Subcutaneous adipose tissue (tissue), 4 donors: Measurements from ENCODE around the gene AWAT1. TPM values are rescaled to one million over a fixed set of nuclear protein-coding genes. Genes with fewer than 3 reads are reported as not detected.

Source experiments
- CTCF ChIP-seq: fragments of 450-650 bp; IDR thresholded peaks from one replicate; pipeline ENCODE4 v1.5.1; 2016; ENCODE audit warnings: low read depth, mild to moderate bottlenecking, control low read depth, antibody characterized with exemption, moderate library complexity
- small RNA-seq: library from RNA; depleted of rRNA; stranded (forward); fragments of <200 nt; gene quantifications from one replicate; pipeline ENCODE3, GENCODE V24; 2016
- total RNA-seq, 4 donors: library from RNA; depleted of rRNA; stranded (reverse); fragments of >200 nt; gene quantifications; one replicate each; pipeline ENCODE4 v1.1.0, GENCODE V29; 2016

Gene AWAT1
- total RNA-seq, 4 donors from 2014 or later, result not detected

- TF ChIP-seq CTCF, result no peak
Observed at GRCh38 chrX:70264784-70265183, 30.3 kb downstream of the AWAT1 start.

GRCh38 chrX:70268034-70268433 lies 33.6 kb downstream of the AWAT1 start, which contains the start of gene ARR3:
ARR3 (plus strand) TSS chrX:70268334; CDS start chrX:70269386, 1,052 bp downstream.
- no peak for TF ChIP-seq CTCF

- TF ChIP-seq CTCF, result no peak
Observed at GRCh38 chrX:70279081-70279480, 44.6 kb downstream of the AWAT1 start.

- no peak for TF ChIP-seq CTCF
Observed at GRCh38 chrX:70280573-70280972, 46.1 kb downstream of the AWAT1 start.

GRCh38 chrX:70281951-70282350 lies 47.5 kb downstream of the AWAT1 start, which contains the start of gene RAB41:
RAB41 (plus strand) TSS chrX:70282172; CDS start chrX:70282218, 46 bp downstream.
- no peak for TF ChIP-seq CTCF

- TF ChIP-seq CTCF, result no peak
Observed at GRCh38 chrX:70289168-70289792, 54.8 kb downstream of the AWAT1 start.

Small RNAs within 50 kb of the gene (small RNA-seq; reads per million reads assigned to genes)
- gene RNA5SP507, result not detected

Other genes with a start within 250 kb of the AWAT1 start
- under 1 TPM in 1 of 4 donors, not detected in 3; 0.17 TPM for gene AWAT2, start 184.7 kb upstream of the AWAT1 start, total RNA-seq
- gene OTUD6A, start 172.2 kb upstream of the AWAT1 start, total RNA-seq, result not detected
- gene IGBP1, start 101.2 kb upstream of the AWAT1 start, total RNA-seq, result 10 to 100 TPM; 55.8 to 86.7 (median 74.6) TPM
- not detected for gene DGAT2L6, start 57.2 kb upstream of the AWAT1 start, total RNA-seq
- 1 to 10 TPM in 1 of 4 donors, under 1 TPM in 2, not detected in 1; 0.51 to 2.1 (median 0.75) TPM for gene P2RY4, start 25.5 kb downstream of the AWAT1 start, total RNA-seq
- not detected for gene ARR3, start 33.7 kb downstream of the AWAT1 start, total RNA-seq
- gene RAB41, start 47.5 kb downstream of the AWAT1 start, total RNA-seq, result not detected
- gene PDZD11, start 55.3 kb downstream of the AWAT1 start, total RNA-seq, result 10 to 100 TPM; 19.4 to 30.7 (median 29.6) TPM
- gene KIF4A, start 55.4 kb downstream of the AWAT1 start, total RNA-seq, result 1 to 10 TPM in 1 of 4 donors, under 1 TPM in 2, not detected in 1; 0.16 to 1.9 (median 0.88) TPM
- gene GDPD2, start 188.7 kb downstream of the AWAT1 start, total RNA-seq, result not detected
- gene DLG3, start 210.2 kb downstream of the AWAT1 start, total RNA-seq, result 1 to 10 TPM; 2.5 to 3.3 (median 2.6) TPM